Gastroesophageal sphincter (tissue), 3 donors: ENCODE data around the gene PRIM2.
"Not testable (repeated sequence)": the region's sequence is repeated elsewhere in the genome, so short reads cannot be mapped to it uniquely, and the experiment has no call there.

Experiments
- POLR2A ChIP-seq, 2 donors: fragments of 450-650 bp; IDR thresholded peaks; one replicate each; pipeline ENCODE4 v1.6.1; 2017; ENCODE audit warnings: antibody characterized with exemption in 2 of 2, mild to moderate bottlenecking in 2 of 2, moderate library complexity in 1 of 2
- POLR2AphosphoS5 ChIP-seq: sonication (generic); formaldehyde crosslinking; IDR thresholded peaks from one replicate; pipeline ENCODE4 v1.6.1; 2017; ENCODE audit warnings: antibody characterized with exemption
- TF ChIP-seq, protein P1 (sequence below), 4 experiments: fragments of 200-600 bp in 2 of 4; fragments of 450-650 bp in 2 of 4; sonication (generic) in 1 of 4; IDR thresholded peaks; one replicate each; pipeline ENCODE4 v1.5.1; 2017 to 2019; ENCODE audit warnings: antibody characterized with exemption in 4 of 4, mild to moderate bottlenecking in 2 of 4, moderate library complexity in 2 of 4

DNA sequence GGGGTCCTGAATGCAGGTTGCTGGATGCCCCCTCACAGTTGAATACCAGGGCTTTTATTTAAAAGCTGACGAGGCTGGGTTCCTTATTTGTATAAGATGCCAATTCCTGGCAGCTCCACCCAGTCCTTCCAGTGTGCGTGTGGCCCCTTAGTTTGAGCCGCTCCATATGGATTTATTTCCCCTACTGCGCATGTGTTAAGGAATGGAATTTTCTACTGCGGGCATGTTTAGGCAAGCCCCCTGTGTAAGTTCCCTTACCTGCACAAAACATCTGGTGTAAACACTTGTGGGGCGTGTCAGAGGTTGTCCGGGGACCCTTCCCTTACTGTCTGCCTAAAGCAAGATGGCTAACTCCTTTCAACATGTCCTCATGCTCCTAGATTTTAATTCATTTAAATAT lies 174.4 kb downstream of the PRIM2 start:
- TF ChIP-seq, protein P1, sequence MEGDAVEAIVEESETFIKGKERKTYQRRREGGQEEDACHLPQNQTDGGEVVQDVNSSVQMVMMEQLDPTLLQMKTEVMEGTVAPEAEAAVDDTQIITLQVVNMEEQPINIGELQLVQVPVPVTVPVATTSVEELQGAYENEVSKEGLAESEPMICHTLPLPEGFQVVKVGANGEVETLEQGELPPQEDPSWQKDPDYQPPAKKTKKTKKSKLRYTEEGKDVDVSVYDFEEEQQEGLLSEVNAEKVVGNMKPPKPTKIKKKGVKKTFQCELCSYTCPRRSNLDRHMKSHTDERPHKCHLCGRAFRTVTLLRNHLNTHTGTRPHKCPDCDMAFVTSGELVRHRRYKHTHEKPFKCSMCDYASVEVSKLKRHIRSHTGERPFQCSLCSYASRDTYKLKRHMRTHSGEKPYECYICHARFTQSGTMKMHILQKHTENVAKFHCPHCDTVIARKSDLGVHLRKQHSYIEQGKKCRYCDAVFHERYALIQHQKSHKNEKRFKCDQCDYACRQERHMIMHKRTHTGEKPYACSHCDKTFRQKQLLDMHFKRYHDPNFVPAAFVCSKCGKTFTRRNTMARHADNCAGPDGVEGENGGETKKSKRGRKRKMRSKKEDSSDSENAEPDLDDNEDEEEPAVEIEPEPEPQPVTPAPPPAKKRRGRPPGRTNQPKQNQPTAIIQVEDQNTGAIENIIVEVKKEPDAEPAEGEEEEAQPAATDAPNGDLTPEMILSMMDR (IDR thresholded peaks at IDR 0.05), result not testable (repeated sequence)
- not testable (repeated sequence) for TF ChIP-seq POLR2A (IDR thresholded peaks at IDR 0.05); POLR2AphosphoS5
